GM19238 (cell line): ENCODE results near the gene XRCC1.
"Not testable (repeated sequence)": the region's sequence is repeated elsewhere in the genome, so short reads cannot be mapped to it uniquely, and the experiment has no call there.

Source experiments
- DNase-seq: peaks from one replicate; pipeline ENCODE4 v3.0.0; 2011; ENCODE audit warnings: low spot score; ENCODE audit not compliant: insufficient read length

The XRCC1 gene

DNA sequence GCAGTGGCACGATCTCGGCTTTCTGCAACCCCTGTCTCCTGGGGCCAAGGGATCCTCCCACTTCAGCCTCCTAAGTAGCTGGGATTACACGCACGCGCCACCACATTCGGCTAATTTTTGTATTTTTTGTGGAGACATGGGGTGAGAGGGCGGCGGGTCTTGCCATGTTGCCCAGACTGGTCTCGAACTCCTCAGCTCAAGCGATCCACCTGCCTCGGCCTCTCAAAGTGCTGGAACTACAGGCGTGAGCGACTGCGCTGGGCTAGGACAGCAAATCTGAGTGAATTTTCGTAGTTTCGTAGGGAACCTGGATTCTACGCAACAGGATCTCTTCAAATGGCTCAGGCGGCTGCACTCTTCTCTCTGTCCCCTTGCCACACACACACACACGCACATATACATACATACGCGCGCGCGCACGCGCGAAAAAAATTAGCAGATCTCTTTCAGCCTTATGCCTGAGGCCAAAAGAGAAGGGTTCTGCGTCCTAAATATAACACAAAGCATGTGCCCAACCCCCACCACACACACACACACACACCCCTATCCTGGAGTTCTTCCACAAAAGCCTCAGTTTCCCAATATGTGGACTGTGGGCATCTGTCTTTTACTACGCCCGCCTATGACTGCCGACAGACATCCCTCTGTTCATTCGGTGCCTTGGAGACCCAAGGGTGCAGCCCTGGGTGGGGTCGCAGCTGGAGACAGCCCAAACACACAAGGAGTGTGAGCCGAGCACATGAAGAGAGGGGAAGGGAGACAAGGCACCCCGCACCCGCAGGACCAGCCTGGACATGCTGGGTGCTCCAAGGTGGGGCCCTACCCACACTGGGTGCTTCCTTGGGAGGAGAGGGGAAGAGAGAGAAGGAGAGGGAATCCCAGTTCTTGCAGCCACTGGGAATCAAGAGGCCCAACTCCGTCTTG is 890 bp upstream of the XRCC1 start:
- no peak for DNase-seq

GRCh38 chr19:43574424-43575155 is 737 bp downstream of the XRCC1 start:
- DNase-seq, result no peak

DNA sequence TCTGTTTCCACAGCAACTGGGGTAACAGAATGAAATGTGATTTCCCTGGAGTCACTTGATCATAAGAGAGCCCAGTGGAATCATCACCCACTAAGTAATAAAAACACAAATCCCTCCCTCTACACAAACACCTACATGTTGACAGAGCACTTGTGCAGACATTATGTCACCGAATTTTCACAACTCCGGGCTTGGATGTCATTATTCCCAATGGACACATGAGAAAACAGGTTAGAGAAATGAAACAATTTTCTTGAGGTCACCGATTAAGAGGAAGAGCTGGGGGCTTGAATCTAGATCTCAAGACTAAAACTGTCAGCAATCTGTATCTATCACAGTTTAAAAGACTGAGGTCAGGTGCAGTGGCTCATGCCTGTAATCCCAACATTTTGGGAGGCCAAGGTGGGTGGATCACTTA is 3.1 kb downstream of the XRCC1 start:
- DNase-seq, result no peak

DNA sequence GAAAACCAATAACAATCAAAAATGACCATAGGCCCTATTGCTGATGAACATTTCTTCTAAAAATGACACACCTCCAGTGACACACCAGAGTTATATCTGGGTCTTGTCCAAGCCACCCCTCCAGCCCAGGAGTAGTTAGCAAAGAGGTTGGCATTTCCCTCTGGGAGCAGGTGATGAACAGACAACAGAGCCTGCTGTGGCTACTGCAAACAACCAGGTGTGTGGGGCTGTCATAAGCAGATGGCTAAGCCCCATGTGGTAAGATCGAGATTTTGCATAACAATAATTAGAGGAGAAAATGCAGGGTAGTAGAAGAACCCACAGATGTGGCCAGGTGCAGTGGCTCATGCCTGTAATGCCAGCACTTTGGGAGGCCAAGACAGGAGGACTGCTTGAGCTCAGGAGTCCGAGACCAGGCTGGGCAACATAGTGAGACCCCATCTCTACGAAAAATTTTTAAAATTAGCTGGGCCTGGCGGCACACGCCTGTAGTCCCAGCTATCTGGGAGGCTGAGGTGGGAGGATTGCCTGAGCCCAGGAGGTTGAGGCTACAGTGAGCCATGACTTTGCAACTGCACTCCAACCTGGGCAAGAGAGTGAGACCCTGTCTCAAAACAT is 5.0 kb downstream of the XRCC1 start:
- DNase-seq, result no peak

GRCh38 chr19:43569657-43570056 is 5.7 kb downstream of the XRCC1 start:
- no peak for DNase-seq

GRCh38 chr19:43564800-43565199 is 10.5 kb downstream of the XRCC1 start:
- DNase-seq, result no peak

DNA sequence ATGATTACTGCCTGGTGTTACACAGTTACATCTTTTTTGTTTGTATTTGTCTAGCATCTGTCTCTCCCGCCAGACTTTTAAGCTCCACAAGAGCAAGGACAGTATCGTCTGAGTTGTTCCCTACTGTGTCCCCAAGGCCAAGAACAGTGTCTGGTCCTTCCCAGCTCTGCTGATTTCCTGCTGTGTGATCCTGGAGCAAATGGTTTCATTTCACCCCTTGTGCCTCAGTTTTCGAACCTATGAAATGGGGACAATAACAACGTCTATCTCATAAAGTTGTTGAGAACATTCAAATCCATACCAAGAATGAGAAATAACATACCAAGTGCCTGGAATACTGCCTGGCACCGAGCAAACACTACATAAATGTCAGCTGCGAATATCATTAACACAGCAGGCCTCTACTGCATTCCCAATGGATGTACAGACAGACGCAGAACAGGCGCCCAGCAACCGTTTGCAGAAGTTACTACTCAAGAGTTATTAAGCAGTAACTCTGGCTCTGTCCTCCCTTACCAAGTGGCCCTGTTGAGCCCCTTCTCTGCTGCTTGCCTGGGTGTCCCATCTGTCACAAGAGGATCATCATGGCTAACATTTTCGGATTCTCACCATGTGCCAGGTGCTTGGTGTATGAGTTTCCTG is 11.4 kb downstream of the XRCC1 start:
- no peak for DNase-seq

DNA sequence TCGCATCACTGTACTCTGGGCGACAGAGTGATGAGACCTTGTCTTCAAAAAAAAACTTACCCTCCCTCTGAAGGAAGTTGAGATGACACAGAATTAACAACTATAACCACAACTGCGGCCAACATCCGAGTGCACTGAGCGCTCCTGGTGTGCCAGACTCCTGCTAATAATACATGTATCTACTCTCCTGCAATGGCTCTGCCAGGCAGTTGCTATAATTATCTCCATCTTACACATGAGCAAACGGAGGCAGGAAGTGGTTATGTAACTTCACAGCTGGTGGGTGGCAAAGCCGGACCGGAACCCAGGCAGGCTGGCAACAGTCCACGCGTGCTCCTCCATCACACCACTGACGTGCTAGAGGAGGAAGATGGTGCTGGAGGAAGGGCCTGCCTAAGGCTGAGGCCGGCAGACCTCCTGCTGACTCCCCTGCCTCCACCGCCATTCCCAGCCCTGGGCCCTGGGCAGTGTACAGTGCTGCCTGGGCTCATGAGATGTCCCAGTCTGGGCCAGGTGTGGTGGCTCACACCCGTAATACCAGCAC is 12.6 kb downstream of the XRCC1 start:
- DNase-seq, result peak; percentile 30

- DNase-seq, result no peak
These were observed 13.1 kb downstream of the XRCC1 start for GRCh38 chr19:43562226-43562697.

- no peak for DNase-seq
These were observed 14.0 kb downstream of the XRCC1 start for GRCh38 chr19:43561139-43561970.

GRCh38 chr19:43560687-43561086 is 14.6 kb downstream of the XRCC1 start:
- no peak for DNase-seq

GRCh38 chr19:43555185-43555770 is 20.0 kb downstream of the XRCC1 start:
- DNase-seq, result peak; percentile 71

DNA sequence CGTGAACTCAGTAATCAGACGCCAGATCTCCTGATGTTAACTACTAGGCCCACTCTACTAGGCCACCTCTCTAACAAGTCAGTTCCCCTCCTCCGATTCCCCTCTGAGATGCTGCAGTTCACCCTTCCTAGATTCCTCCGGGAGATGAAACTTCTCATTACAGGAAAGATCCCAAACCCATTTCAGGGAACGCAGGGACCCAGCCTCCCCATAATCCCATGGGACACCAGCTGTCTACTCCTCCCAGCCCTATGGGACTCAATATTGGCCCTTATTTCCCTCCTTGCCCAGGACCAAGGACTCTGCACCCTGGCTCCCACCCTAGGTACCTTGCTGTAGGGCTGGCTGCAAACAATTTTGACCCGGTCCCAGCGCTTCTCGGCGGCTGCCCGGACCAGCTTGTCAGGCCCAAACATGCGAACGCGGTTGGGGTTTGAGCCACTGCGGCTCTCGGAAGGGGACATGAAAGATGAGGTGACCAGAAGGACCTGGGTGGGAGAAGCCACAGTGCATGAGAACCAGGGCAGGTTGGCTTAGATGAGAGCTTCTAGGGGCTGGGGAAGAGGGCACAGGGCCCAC is 20.9 kb downstream of the XRCC1 start:
- no peak for DNase-seq

- DNase-seq, result no peak
These were observed 21.7 kb downstream of the XRCC1 start for GRCh38 chr19:43553656-43554055.

DNA sequence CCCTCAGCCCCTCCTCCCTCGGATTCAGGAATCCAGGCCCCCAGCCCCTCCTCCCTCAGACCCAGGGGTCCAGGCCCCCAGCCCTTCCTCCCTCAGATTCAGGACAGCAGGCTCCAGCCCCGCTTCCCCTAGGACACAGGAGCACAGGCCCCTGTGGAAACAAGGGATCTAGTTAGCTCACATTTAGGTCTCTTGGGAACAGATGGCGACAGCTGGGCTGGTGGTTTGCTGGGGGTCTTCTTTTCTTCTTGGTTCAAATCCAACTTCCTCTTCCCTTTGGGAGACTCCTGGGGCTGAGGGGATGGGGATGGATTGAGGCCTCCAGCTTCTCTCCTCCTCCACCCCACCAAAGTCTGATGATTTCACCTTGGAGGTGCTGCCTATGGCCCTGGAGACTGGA is 22.7 kb downstream of the XRCC1 start:
- no peak for DNase-seq

- no peak for DNase-seq
These were observed 23.2 kb downstream of the XRCC1 start for GRCh38 chr19:43552198-43552450.

DNA sequence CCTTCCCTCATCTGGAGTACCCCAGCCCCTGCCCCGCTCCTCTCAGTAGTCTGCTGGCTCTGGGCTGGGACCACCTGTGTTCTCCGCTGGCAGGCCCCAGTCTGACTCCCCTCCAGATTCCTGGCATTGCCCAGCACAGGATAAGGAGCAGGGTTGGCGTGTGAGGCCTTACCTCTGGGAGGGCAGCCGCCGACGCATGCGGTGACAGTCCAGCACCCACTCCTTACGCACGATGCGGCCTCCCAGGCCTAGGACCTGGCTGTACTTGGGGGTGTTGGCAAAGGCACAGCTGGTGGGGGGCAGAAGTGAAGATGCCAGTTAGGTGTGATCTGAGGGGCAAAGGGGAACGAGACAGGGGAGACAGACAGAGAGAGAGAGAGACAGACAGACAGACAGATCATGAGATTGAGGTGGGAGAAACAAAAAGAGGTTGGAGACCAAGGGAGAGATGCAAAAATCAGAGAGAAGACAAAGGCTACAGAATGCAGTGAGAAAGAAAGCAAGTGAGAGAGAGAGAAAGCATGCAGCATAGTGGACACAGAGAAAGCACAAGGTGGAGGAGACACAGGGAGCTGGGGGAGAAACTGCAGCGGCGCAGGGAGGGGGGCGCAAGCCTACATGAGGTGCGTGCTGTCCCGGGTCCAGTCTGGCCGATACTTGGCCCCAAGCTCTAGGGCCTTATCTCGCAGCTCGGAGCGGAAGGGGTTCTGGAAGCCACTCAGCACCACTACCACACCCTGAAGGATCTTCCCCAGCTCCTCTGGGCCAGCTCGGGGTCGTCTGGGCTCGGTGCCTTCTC is 23.7 kb downstream of the XRCC1 start:
- no peak for DNase-seq

- DNase-seq, result no peak
These were observed 26.6 kb downstream of the XRCC1 start for GRCh38 chr19:43548706-43549105.

DNA sequence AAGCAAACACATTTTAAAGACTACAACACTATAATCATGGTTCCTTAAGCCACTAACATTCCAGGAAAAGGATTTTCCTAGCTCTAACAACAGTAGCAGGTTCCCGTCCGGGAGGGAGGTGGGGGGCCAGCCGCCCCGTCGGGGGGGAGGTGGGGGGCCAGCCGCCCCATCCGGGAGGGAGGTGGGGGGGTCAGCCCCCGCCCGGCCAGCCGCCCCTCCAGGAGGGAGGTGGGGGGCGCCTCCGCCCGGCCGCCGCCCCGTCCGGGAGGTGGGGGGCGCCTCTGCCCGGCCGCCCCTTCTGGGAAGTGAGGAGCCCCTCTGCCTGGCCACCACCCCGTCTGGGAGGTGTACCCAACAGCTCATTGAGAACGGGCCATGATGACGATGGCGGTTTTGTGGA is 27.4 kb downstream of the XRCC1 start:
- DNase-seq, result not testable (repeated sequence)
